Kidney epithelial cell (primary cell): Measurements from ENCODE around the gene ABCB6. TPM values are rescaled to one million over a fixed set of nuclear protein-coding genes. Genes with fewer than 3 reads are reported as not detected.

Experiments used
- DNase-seq: peaks from one replicate; pipeline ENCODE4 v3.0.0-alpha.2; 2010; ENCODE audit warnings: low read depth
- H3K27me3 ChIP-seq: 2 replicates; pipeline ENCODE4 v1.6.0; 2011; ENCODE audit warnings: low read length; ENCODE audit not compliant: control insufficient read depth, insufficient read depth
- H3K36me3 ChIP-seq: 2 replicates; pipeline ENCODE4 v1.5.1; 2011; ENCODE audit warnings: low read length; ENCODE audit not compliant: control insufficient read depth, insufficient read depth
- H3K4me3 ChIP-seq: 2 replicates; pipeline ENCODE4 v1.5.1; 2011; ENCODE audit warnings: low read depth, mild to moderate bottlenecking, control low read depth, low read length
- CTCF ChIP-seq: IDR thresholded peaks from 2 replicates; pipeline ENCODE4 v1.5.1; 2011; ENCODE audit warnings: mild to moderate bottlenecking, moderate library complexity, low read length, control low read depth, inconsistent platforms; ENCODE audit not compliant: insufficient read depth, poor library complexity, severe bottlenecking
- total RNA-seq: library from RNA; depleted of rRNA; stranded (reverse); fragments of >200 nt; gene quantifications from 2 replicates; pipeline ENCODE4 v1.2.3, GENCODE V29; 2015

ABCB6 gene
- total RNA-seq, 1 donor from 2014 or later = 5.8 TPM

DNA sequence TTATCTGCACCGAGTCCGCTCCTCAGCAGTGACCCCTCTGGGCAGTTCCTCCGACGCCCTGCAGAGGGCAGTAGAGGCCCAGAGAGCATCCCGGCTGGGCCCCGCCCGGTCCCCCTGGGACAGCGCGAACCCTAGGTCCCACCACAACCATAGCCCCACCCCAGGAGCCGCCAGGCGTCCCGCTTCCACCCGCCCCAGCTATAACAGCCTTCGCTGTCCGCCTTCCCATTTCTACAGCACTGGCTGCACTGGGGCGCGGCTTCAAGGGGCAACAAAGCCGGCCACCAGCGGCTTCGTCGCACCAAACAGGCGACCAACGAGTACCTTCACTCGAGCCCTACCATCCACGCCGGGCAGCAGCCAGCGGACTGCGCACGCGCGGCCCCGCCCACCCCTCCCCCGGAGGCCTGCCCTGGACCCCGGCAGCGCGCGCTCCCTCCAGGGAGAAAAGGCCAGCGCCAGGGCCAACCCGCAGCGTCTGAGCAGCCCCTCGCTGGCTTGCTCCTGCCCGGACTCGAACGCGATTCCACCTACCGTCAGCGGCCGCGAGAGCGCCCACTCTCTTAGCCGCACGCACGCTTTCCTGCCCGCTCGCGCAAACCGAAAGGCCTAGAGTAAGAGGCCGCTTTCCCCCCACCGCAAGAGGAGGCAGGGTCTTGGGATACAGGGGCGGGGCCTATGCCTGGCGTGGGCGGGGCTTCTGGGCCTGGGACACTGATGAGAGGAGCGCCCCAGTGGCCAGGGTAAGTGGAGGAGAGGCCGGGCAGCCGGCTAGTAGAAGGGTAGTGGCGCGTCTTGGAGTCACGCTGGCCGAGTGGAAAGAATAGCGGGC lies 58.4 kb downstream of the ABCB6 start, which contains the start of gene NHEJ1:
Gene NHEJ1 (minus strand): TSS at position 630 of the 832 bp plus-strand sequence. CDS start 2,453 bp downstream, outside the sequence.
- DNase-seq = peak; percentile 59
- no peaks in the 10 kb centered on the region for H3K36me3 ChIP-seq
- peak within 1 kb of the TSS; percentile 82 for H3K4me3 ChIP-seq
- peak; percentile 98 for TF ChIP-seq CTCF
- H3K27me3 ChIP-seq = no peaks in the 10 kb centered on the region

Other genes with a start within 250 kb of the ABCB6 start
- gene FEV, start 233.8 kb downstream of the ABCB6 start, total RNA-seq = not detected in 2 replicates
- not detected in 2 replicates for gene CRYBA2, start 225.5 kb downstream of the ABCB6 start, total RNA-seq
- gene CFAP65, start 177.4 kb downstream of the ABCB6 start, total RNA-seq = 0.07 TPM in 1 of 2 replicates, not detected in the other
- gene IHH, start 158.0 kb downstream of the ABCB6 start, total RNA-seq = not detected in 2 replicates
- 16.1 and 19.1 TPM in 2 replicates for gene NHEJ1, start 58.1 kb downstream of the ABCB6 start, total RNA-seq
- gene SLC23A3, start 48.9 kb downstream of the ABCB6 start, total RNA-seq = 0.84 and 1.2 TPM in 2 replicates
- 54.2 and 55.3 TPM in 2 replicates for gene CNPPD1, start 42.0 kb downstream of the ABCB6 start, total RNA-seq
- gene RETREG2, start 40.7 kb downstream of the ABCB6 start, total RNA-seq = 95.2 and 111 TPM in 2 replicates
- gene ZFAND2B, start 12.2 kb downstream of the ABCB6 start, total RNA-seq = 44.3 and 48.2 TPM in 2 replicates
- gene ATG9A, start 10.7 kb upstream of the ABCB6 start, total RNA-seq = 46.1 and 58.0 TPM in 2 replicates
- gene ANKZF1, start 10.8 kb upstream of the ABCB6 start, total RNA-seq = 43.5 and 52.3 TPM in 2 replicates
- 11.6 and 19.8 TPM in 2 replicates for gene GLB1L, start 26.5 kb upstream of the ABCB6 start, total RNA-seq
- gene STK16, start 26.5 kb upstream of the ABCB6 start, total RNA-seq = 17.7 and 30.0 TPM in 2 replicates
- gene TUBA4B, start 34.3 kb upstream of the ABCB6 start, total RNA-seq = not detected in 2 replicates
- gene TUBA4A, start 35.0 kb upstream of the ABCB6 start, total RNA-seq = 78.7 and 116 TPM in 2 replicates
- 60.9 and 62.6 TPM in 2 replicates for gene DNAJB2, start 60.4 kb upstream of the ABCB6 start, total RNA-seq
- gene PTPRN, start 90.4 kb upstream of the ABCB6 start, total RNA-seq = 2.5 and 3.8 TPM in 2 replicates
- gene RESP18, start 113.8 kb upstream of the ABCB6 start, total RNA-seq = not detected in 2 replicates
- gene DNPEP, start 169.0 kb upstream of the ABCB6 start, total RNA-seq = 50.2 and 62.7 TPM in 2 replicates
- 0.55 and 0.79 TPM in 2 replicates for gene DES, start 199.4 kb upstream of the ABCB6 start, total RNA-seq
- gene SPEG, start 215.9 kb upstream of the ABCB6 start, total RNA-seq = 6.5 and 9.9 TPM in 2 replicates